NCI-H82 treated with DMSO at 0.1 percent for 48 hours (cell line): ENCODE measurements around the gene DAGLA.
"Not testable (repeated sequence)": the region's sequence is repeated elsewhere in the genome, so short reads cannot be mapped to it uniquely, and the experiment has no call there.

Source experiments
- DNase-seq: peaks from one replicate; lab custom pipeline; 2025; ENCODE audit not compliant: unreplicated experiment; lab: John Stamatoyannopoulos, UW

DAGLA gene, protein sequence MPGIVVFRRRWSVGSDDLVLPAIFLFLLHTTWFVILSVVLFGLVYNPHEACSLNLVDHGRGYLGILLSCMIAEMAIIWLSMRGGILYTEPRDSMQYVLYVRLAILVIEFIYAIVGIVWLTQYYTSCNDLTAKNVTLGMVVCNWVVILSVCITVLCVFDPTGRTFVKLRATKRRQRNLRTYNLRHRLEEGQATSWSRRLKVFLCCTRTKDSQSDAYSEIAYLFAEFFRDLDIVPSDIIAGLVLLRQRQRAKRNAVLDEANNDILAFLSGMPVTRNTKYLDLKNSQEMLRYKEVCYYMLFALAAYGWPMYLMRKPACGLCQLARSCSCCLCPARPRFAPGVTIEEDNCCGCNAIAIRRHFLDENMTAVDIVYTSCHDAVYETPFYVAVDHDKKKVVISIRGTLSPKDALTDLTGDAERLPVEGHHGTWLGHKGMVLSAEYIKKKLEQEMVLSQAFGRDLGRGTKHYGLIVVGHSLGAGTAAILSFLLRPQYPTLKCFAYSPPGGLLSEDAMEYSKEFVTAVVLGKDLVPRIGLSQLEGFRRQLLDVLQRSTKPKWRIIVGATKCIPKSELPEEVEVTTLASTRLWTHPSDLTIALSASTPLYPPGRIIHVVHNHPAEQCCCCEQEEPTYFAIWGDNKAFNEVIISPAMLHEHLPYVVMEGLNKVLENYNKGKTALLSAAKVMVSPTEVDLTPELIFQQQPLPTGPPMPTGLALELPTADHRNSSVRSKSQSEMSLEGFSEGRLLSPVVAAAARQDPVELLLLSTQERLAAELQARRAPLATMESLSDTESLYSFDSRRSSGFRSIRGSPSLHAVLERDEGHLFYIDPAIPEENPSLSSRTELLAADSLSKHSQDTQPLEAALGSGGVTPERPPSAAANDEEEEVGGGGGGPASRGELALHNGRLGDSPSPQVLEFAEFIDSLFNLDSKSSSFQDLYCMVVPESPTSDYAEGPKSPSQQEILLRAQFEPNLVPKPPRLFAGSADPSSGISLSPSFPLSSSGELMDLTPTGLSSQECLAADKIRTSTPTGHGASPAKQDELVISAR

DNA sequence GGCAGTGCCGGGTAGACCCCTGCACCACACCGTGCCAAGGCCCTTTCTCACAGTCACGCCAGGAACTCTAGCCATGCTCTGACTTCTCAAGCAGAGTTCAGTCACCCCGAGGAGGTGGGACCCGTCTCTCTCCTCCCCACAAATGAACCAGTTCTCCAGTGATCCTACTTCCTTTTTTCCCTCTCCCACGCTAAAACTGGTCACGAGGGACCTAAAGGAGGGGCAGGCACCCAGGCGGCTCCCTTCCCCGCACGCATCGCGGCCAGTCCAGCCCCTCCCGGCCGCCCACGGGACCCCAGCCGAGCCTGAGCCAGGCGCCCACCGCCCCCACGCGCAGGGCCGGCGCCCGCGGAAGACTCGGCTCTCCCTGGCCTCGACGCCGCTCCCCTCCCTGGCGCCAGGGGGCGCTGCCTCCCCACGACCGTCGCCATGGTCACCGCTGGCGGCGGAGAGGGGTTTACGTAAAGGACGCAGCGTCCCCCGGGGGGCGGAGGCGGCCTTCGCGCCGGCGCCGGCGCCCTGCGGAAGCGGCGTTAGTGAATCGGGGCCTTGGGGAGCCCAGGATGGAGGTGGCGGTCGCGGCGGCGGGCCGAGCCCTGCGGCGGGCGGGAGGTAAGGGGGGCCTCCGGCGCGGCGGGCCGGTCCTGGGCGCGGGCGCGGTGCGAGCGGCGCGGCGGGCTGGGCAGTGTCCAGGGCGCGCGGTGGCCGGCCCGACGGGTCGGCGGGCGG, at the start of gene DAGLA:
TSS of gene DAGLA (plus strand) at position 499 of the 729 bp plus-strand sequence. CDS start 39,765 bp downstream, outside the sequence.
- peak; percentile 41 for DNase-seq

DNA sequence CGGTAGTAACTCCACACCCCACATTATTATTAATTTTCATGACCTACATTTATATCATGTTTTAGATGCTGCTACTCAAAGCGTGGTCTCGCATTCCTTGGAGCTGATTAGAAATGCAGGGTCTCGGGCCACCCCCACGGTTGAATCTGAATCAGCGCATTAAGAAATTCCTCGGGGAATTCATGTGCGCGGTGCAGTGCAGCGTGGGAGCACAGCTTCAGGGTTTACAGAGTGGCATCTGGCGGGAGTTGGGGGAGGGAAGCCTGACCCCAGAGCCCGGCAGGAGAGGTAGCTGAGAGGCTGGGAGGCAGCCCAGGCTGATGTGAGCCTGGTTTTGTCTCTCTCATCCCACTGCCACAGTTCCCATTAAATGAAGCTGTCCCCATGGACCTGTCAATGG, 48.1 kb upstream of the DAGLA start:
- DNase-seq = peak; percentile 66

DNA sequence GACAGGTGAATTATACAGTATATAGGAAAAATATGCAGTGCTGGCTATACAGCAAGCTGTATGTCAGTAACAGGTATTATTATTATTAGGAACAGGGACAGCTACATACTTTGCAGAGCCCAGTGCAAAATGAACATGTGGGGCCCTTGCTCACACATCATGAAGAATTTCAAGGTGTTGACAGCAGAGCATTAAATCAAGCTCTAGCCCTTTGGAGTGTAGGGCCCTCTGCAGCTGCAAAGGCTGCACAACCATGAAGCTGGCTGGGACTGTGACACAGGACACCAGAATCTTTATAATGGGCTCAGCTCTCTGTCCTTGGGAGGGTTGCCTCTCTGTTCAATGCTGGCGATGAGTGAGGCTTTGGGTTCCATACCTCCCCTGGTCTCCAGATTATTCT, 44.9 kb upstream of the DAGLA start:
- no peak for DNase-seq

DNA sequence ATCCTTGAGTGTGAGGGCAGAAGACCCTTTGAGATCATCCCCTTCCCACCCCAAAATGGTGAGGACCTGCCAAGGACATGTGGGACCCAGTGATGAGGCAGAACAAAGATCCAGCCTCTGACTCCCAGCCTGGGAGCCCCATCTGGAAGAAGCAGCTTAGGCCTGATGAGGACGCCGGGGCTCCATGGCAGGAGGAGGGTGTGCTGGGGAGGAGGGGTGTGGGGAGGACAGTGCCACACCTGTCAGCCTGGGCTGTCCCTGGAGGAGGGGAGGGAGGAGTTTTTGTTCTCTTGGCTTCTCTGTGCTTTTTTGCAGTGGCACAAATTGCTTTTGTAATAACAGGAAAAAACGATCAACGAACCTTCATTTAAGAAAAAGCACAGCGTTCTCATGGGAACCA, 44.4 kb upstream of the DAGLA start:
- no peak for DNase-seq

- no peak for DNase-seq
These were observed 43.5 kb upstream of the DAGLA start for GRCh38 chr11:61636676-61637075.

DNA sequence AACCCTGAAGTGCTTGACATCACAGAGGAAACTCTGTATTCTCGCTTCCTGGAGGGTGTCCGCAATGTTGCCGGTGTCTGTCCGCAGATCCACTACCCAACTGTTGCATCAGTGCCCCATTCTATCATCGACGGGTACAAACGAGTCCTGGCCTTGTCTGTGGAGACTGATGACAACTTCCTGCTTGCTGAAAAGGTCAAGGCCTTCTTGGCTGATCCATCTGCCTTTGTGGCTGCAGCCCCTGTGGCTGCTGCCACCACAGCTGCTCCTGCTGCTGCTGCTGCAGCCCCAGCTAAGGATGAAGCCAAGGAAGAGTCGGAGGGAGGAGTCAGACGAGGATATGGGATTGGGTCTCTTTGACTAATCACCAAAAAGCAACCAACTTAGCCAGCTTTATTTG, 42.9 kb upstream of the DAGLA start:
- no peak for DNase-seq

DNA sequence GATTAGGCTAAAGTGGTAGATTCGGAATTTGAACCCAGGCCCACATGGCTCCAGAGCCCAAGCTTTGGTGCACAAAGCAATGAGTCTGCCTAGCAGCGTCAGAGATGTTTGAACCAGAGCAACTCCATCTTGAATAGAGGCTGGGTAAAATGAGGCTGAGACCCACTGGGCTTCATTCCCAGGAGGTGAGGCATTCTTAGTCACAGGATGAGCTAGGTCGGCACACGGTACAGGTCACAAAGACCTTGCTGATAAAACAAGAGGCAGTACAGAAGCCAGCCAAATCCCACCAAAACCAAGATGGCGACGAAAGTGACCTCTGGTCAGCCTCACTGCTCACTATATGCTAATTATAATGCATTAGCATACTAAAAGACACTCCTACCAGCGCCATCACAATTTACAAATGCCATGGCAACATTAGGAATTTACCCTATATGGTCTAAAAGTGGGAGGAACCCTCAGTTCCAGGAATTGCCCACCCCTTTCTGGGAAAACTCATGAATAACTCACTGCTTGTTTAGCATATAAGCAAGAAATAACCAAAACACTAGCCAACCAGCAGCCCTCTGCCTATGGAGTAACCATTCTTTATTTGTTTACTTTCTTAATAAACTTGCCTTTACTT, 40.3 kb upstream of the DAGLA start:
- DNase-seq = no peak

DNA sequence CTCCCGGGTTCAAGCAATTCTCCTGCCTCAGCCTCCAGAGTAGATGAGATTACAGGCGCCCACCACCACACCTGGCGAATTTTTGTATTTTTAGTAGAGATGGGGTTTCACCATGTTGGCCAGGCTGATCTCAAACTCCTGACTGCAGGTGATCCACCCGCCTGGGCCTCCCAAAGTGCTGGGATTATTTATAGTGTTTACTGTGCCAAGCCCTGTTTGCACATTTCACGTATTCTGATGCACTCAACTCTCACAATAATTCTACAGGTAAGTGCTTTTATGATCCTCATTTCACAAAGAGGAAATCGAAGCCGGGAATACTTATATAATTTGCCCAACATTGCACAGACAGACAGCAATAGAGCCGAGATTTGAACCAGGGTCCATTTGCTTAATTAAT, 38.0 kb upstream of the DAGLA start:
- DNase-seq = no peak

- DNase-seq = peak; percentile 91
These were observed 34.9 kb upstream of the DAGLA start for GRCh38 chr11:61645179-61645868.

DNA sequence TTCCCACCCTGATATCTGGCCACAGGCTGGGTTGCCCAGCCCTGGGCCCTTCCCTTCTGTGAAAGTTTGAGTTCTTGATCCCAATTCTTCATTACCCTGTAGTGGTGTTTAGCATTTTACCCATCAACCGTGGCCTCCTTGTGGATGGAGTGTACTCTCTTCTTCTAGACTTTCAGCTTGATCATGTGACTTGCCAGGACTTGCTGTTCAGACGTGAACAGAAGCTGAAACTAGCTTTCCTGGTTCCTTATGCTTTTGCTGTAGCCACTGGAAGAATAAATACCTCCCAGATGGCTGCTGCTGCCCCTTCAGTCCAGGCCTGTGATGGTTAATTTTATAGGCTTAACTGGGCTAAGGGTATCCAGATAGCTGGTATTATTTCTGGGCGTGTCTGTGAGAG, 32.7 kb upstream of the DAGLA start:
- DNase-seq = peak; percentile 76

DNA sequence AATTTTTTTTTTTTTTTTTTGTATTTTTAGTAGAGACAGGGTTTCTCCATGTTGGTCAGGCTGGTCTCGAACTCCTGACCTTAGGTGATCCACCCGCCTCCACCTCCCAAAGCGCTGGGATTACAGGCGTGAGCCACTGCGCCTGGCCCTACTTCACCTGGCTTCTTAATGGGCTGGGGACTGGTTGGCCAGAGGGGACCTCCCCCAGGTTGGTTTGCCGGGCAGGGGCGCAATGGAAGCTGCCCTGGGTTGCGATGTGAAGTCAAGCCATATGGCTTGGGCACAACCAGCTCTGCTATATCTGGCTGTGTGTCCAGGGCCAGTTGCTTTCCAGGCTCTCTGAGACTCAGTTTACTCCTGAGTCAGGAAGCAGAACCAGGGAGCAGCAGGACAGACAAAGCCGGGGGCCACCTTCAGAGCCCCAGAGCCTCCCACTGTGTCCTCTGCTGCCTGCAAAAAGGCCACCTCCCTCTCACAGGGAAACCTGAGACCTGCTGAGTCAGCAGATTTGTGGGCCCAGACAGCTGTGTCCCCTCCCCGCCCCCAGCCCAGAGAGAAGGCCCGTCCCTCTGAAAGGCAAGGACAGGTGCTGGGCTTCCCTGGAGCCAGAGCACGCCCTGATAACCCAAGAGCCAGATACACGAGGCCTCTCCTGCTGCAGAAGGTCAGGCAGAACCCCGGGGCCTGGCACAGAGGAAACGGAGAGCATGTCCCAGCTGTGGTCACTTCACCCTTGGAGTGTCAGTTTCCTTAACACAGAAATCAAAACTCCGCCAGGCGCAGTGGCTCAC, 29.2 kb upstream of the DAGLA start:
- DNase-seq = peak; percentile 41

DNA sequence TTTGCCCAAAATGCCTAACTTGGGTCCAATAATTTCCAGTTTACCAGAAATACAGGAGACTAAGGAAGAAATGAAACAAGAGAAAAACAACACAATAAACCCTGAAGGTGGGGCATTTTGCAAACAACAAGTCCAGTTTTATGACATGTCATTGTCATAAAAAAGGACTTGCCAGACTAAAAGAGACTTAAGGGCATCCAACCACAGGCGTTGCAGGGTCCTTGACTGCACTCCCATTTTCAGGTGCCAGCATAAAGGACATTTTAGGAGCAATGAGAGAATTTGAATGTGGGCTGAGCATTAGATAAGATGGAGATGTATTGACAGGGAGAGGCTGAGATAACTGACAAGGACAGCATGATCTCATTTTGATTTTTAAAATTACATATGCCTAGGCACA, 28.1 kb upstream of the DAGLA start:
- DNase-seq = no peak

GRCh38 chr11:61654397-61654829, 25.8 kb upstream of the DAGLA start:
- no peak for DNase-seq

- DNase-seq = not testable (repeated sequence)
These were observed 24.7 kb upstream of the DAGLA start for GRCh38 chr11:61655266-61656159.

DNA sequence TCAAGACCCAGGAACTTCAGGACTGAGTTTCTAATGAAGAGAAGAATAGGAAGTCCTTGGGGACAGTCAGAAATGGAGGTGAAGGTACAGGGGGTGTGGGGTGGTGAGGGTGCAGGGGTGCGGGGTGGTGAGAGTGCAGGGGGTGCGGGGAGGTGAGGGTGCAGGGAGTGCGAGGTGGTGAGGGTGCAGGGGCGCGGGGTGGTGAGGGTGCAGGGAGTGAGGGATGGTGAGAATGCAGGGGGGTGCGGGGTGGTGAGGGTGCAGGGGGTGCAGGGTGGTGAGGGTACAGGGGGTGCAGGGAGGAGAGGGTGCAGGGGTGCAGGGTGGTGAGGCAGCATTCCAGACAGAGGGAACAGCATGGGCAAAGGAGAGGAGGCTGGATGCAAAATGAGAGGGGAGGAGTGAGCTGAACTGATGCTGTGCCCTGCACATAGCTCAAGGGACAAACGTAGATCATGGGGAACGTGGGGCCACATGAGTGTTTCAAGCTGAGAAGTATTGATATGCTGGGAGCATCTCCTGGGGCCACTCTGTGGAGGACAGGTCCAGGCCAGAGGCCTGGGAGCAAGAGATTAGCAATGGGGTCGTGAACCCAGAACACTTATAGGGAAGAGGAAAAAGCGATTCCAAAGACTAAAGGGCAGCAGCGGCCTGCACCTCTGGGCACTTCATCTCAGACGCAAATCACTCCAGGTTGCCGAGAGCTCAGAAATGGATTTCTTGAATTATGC, 23.7 kb upstream of the DAGLA start:
- DNase-seq = no peak

GRCh38 chr11:61657566-61658290, 22.5 kb upstream of the DAGLA start:
- DNase-seq = no peak
